ENCODE data around the gene TUBA8. TPM values are rescaled to one million over a fixed set of nuclear protein-coding genes. Genes with fewer than 3 reads are reported as not detected.

The TUBA8 gene
- total RNA-seq, 4 donors from 2014 or later: 1.7 to 7.1 (median 2.6) TPM

GRCh38 chr22:18085188-18085587, 25.4 kb upstream of the TUBA8 start:
- H3K4me3 ChIP-seq: no peak overlapping the region
- peaks cover 4% of the 10 kb centered on the region for H3K4me1 ChIP-seq
- H3K27ac ChIP-seq: no peak overlapping the region
- no peak for TF ChIP-seq POLR2A (IDR thresholded peaks at IDR 0.05)
- no peak for TF ChIP-seq CTCF (IDR thresholded peaks at IDR 0.05)
- TF ChIP-seq POLR2AphosphoS5 (IDR thresholded peaks at IDR 0.05): no peak
- no peak for TF ChIP-seq EP300 (IDR thresholded peaks at IDR 0.05)
- no peak for DNase-seq (ENCODE audit: low spot score in 2 of 2)
- peaks cover 90% of the 10 kb centered on the region for H3K36me3 ChIP-seq
- H3K27me3 ChIP-seq: no peaks in the 10 kb centered on the region
- H3K9me3 ChIP-seq: no peaks in the 10 kb centered on the region

GRCh38 chr22:18087350-18087855, 23.2 kb upstream of the TUBA8 start:
- Histone ChIP-seq H3K36me3 (peaks cover 70% of the 10 kb centered on the region), H3K9me3 (no peaks in the 10 kb centered on the region), H3K4me3 (no peak overlapping the region), H3K27ac (no peak overlapping the region), H3K4me1 (peaks cover 16% of the 10 kb centered on the region), H3K27me3 (no peaks in the 10 kb centered on the region)
- 84% methylated on average over 9 of the region's 13 CpGs for WGBS
- no peak for TF ChIP-seq POLR2A (IDR thresholded peaks at IDR 0.05)
- TF ChIP-seq POLR2AphosphoS5 (IDR thresholded peaks at IDR 0.05): no peak
- DNase-seq (ENCODE audit: low spot score in 2 of 2): no peak

- no peak for TF ChIP-seq POLR2A (IDR thresholded peaks at IDR 0.05)
- no peak for TF ChIP-seq EP300 (IDR thresholded peaks at IDR 0.05)
- TF ChIP-seq CTCF (IDR thresholded peaks at IDR 0.05): no peak
- no peak for TF ChIP-seq POLR2AphosphoS5 (IDR thresholded peaks at IDR 0.05)
- peaks cover 20% of the 10 kb centered on the region for H3K4me1 ChIP-seq
- no peak overlapping the region for H3K4me3 ChIP-seq
- no peak overlapping the region for H3K27ac ChIP-seq
- DNase-seq (ENCODE audit: low spot score in 2 of 2): no peak
- 87% methylated on average over 11 of the region's 11 CpGs for WGBS
- no peaks in the 10 kb centered on the region for H3K9me3 ChIP-seq
- H3K27me3 ChIP-seq: no peaks in the 10 kb centered on the region
- H3K36me3 ChIP-seq: peaks cover 56% of the 10 kb centered on the region
Measured at GRCh38 chr22:18088825-18089568, 21.6 kb upstream of the TUBA8 start.

- WGBS: 93% methylated on average over 8 of the region's 8 CpGs
- no peak overlapping the region for H3K27ac ChIP-seq
- H3K4me1 ChIP-seq: peaks cover 20% of the 10 kb centered on the region
- no peaks in the 10 kb centered on the region for H3K27me3 ChIP-seq
- H3K36me3 ChIP-seq: peaks cover 43% of the 10 kb centered on the region
- no peak overlapping the region for H3K4me3 ChIP-seq
- TF ChIP-seq POLR2A (IDR thresholded peaks at IDR 0.05): no peak
- TF ChIP-seq CTCF (IDR thresholded peaks at IDR 0.05): no peak
- TF ChIP-seq EP300 (IDR thresholded peaks at IDR 0.05): no peak
- no peak for TF ChIP-seq POLR2AphosphoS5 (IDR thresholded peaks at IDR 0.05)
- DNase-seq (ENCODE audit: low spot score in 2 of 2): no peak
- no peaks in the 10 kb centered on the region for H3K9me3 ChIP-seq
Measured at GRCh38 chr22:18090286-18090685, 20.3 kb upstream of the TUBA8 start.

GRCh38 chr22:18091478-18091877, 19.1 kb upstream of the TUBA8 start:
- TF ChIP-seq EP300 (IDR thresholded peaks at IDR 0.05) (no peak), POLR2A (IDR thresholded peaks at IDR 0.05) (no peak), CTCF (IDR thresholded peaks at IDR 0.05) (no peak), POLR2AphosphoS5 (IDR thresholded peaks at IDR 0.05) (no peak)
- WGBS: 58% methylated on average over 7 of the region's 7 CpGs
- H3K27ac ChIP-seq: peak overlapping the region; percentile 88
- DNase-seq (ENCODE audit: low spot score in 2 of 2): no peak
- peak overlapping the region; percentile 44 for H3K4me3 ChIP-seq
- H3K27me3 ChIP-seq: no peaks in the 10 kb centered on the region
- H3K9me3 ChIP-seq: no peaks in the 10 kb centered on the region
- H3K4me1 ChIP-seq: peaks cover 20% of the 10 kb centered on the region
- H3K36me3 ChIP-seq: peaks cover 31% of the 10 kb centered on the region
